GM06990 (cell line): ENCODE measurements around the gene LGR6.

ENCODE experiments used
- DNase-seq: peaks from one replicate; pipeline ENCODE4 v3.0.0-alpha.2; 2011; ENCODE audit not compliant: insufficient read length; ENCODE audit errors: extremely low read depth
- H3K27me3 ChIP-seq: replicated peaks from 2 replicates; pipeline ENCODE4 v1.6.0; 2011; ENCODE audit warnings: low read length; ENCODE audit not compliant: control insufficient read depth, insufficient read depth
- H3K36me3 ChIP-seq: 2 replicates; pipeline ENCODE4 v1.5.1; 2011; ENCODE audit warnings: low read length; ENCODE audit not compliant: control insufficient read depth, insufficient read depth
- H3K4me3 ChIP-seq: replicated peaks from 2 replicates; pipeline ENCODE4 v1.5.1; 2011; ENCODE audit warnings: low read depth, mild to moderate bottlenecking, control low read depth, low read length
- CTCF ChIP-seq: IDR thresholded peaks from 2 replicates; pipeline ENCODE4 v1.5.1; 2011; ENCODE audit warnings: low read length, control low read depth, mild to moderate bottlenecking, inconsistent platforms; ENCODE audit not compliant: insufficient read depth, poor library complexity, severe bottlenecking

Gene LGR6

GRCh38 chr1:202162047-202162417 lies 31.6 kb upstream of the LGR6 start:
- TF ChIP-seq CTCF, result no peak
- Histone ChIP-seq H3K36me3 (peaks cover 4% of the 10 kb centered on the region), H3K4me3 (no peak overlapping the region), H3K27me3 (no peaks in the 10 kb centered on the region)
- DNase-seq, result peak; percentile 70

GRCh38 chr1:202162418-202163280 lies 30.9 kb upstream of the LGR6 start:
- H3K4me3 ChIP-seq, result no peak overlapping the region
- no peaks in the 10 kb centered on the region for H3K27me3 ChIP-seq
- H3K36me3 ChIP-seq, result peaks cover 2% of the 10 kb centered on the region
- DNase-seq, result no peak
- no peak for TF ChIP-seq CTCF

- H3K4me3 ChIP-seq, result no peak overlapping the region
- no peaks in the 10 kb centered on the region for H3K36me3 ChIP-seq
- DNase-seq, result no peak
- TF ChIP-seq CTCF, result no peak
- H3K27me3 ChIP-seq, result no peaks in the 10 kb centered on the region
These were observed 30.0 kb upstream of the LGR6 start for GRCh38 chr1:202163281-202164270.

- no peak for TF ChIP-seq CTCF
- no peak overlapping the region for H3K4me3 ChIP-seq
- peak; percentile 64 for DNase-seq
- no peaks in the 10 kb centered on the region for H3K27me3 ChIP-seq
- H3K36me3 ChIP-seq, result no peaks in the 10 kb centered on the region
These were observed 29.1 kb upstream of the LGR6 start for GRCh38 chr1:202164271-202165037.

- no peak for DNase-seq
- no peak for TF ChIP-seq CTCF
- H3K27me3 ChIP-seq, result no peaks in the 10 kb centered on the region
- no peaks in the 10 kb centered on the region for H3K36me3 ChIP-seq
- H3K4me3 ChIP-seq, result no peak overlapping the region
These were observed 28.2 kb upstream of the LGR6 start for GRCh38 chr1:202165267-202165941.
